H1 (cell line): ENCODE measurements around the gene KDELR1. TPM values are rescaled to one million over a fixed set of nuclear protein-coding genes. Genes with fewer than 3 reads are reported as not detected.

Experiments used
- CTCF ChIA-PET: fragments of 300-600 bp; sonication (Branson Sonifier 250); formaldehyde crosslinking; loops from one replicate; lab custom pipeline; 2021; ENCODE audit not compliant: partially characterized antibody; lab: Charles Lee
- POLR2A ChIA-PET: fragments of 300-600 bp; sonication (Branson Sonifier 250); formaldehyde crosslinking; loops from one replicate; lab custom pipeline; 2021; ENCODE audit warnings: inconsistent platforms; ENCODE audit not compliant: partially characterized antibody; lab: Charles Lee
- DNase-seq, 2 experiments: peaks; one replicate each; pipeline versions ENCODE4 v3.0.0 to v3.0.0-alpha.2; 2010 to 2022; ENCODE audit warnings: low spot score in 2 of 2, low read depth in 1 of 2, mixed read lengths in 1 of 2
- FAIRE-seq: peaks from 2 replicates; lab custom pipeline; 2011; peaks lifted over from hg19 to GRCh38; lab: Jason Lieb, UNC
- H2AFZ ChIP-seq: 2 replicates; pipeline ENCODE4 v1.8.1; 2012; ENCODE audit warnings: low read length, inconsistent platforms
- H2AK5ac ChIP-seq: 2 replicates; pipeline ENCODE4 v1.6.1; 2013; ENCODE audit warnings: low read depth, low read length
- H2BK120ac ChIP-seq: replicated peaks from 2 replicates; pipeline ENCODE3; 2013; ENCODE audit warnings: low read depth, low read length, inconsistent platforms
- H2BK12ac ChIP-seq: 2 replicates; pipeline ENCODE4 v1.6.1; 2013; ENCODE audit warnings: low read depth, low read length
- H2BK15ac ChIP-seq: 2 replicates; pipeline ENCODE4 v1.6.1; 2013; ENCODE audit warnings: low read length
- H2BK20ac ChIP-seq: 2 replicates; pipeline ENCODE4 v1.6.1; 2013; ENCODE audit warnings: low read length
- H2BK5ac ChIP-seq: 2 replicates; pipeline ENCODE4 v1.6.1; 2013; ENCODE audit warnings: low read depth, low read length
- H3K14ac ChIP-seq: 2 replicates; pipeline ENCODE4 v1.6.1; 2013; ENCODE audit warnings: inconsistent platforms; ENCODE audit not compliant: insufficient read length
- H3K18ac ChIP-seq: 2 replicates; pipeline ENCODE4 v1.6.1; 2013; ENCODE audit warnings: low read length; ENCODE audit errors: extremely low read depth
- H3K23ac ChIP-seq: 2 replicates; pipeline ENCODE4 v1.6.1; 2013; ENCODE audit warnings: inconsistent platforms; ENCODE audit not compliant: insufficient read length
- H3K23me2 ChIP-seq: 2 replicates; pipeline ENCODE4 v1.6.1; 2013; ENCODE audit warnings: low read depth, low read length
- H3K27ac ChIP-seq: 2 replicates; pipeline ENCODE4 v1.6.1; 2011; ENCODE audit warnings: low read depth, low read length, inconsistent platforms
- H3K27me3 ChIP-seq, 4 experiments: replicated peaks in 1 of 4; 1 replicate in 1 of 4; 2 replicates in 3 of 4; pipeline versions ENCODE4 v1.6.1 to v1.8.1; 2011 to 2013; ENCODE audit warnings: low read length in 3 of 4, mild to moderate bottlenecking in 3 of 4, inconsistent platforms in 2 of 4, mixed read lengths in 2 of 4, moderate library complexity in 1 of 4; ENCODE audit not compliant: control insufficient read depth in 3 of 4, insufficient read depth in 3 of 4; ENCODE audit errors: extremely low read depth in 1 of 4
- H3K36me3 ChIP-seq, 4 experiments: 2 replicates each; pipeline versions ENCODE4 v1.6.1 to v1.8.1; 2011 to 2013; ENCODE audit warnings: mild to moderate bottlenecking in 4 of 4, low read length in 3 of 4, moderate library complexity in 2 of 4, control low read depth in 1 of 4, inconsistent platforms in 1 of 4; ENCODE audit not compliant: insufficient read depth in 4 of 4, control insufficient read depth in 2 of 4
- H3K4ac ChIP-seq: replicated peaks from 2 replicates; pipeline ENCODE3; 2013; ENCODE audit warnings: low read length, low read depth, mixed read lengths, inconsistent platforms; ENCODE audit not compliant: insufficient read length
- H3K4me1 ChIP-seq, 4 experiments: replicated peaks in 1 of 4; 1 replicate in 1 of 4; 2 replicates in 3 of 4; pipeline versions ENCODE4 v1.6.1 to v1.8.1; 2011 to 2013; ENCODE audit warnings: low read length in 3 of 4, inconsistent platforms in 2 of 4, mixed read lengths in 1 of 4; ENCODE audit not compliant: insufficient read depth in 4 of 4, control insufficient read depth in 3 of 4
- H3K4me2 ChIP-seq, 2 experiments: 2 replicates each; pipeline versions ENCODE4 v1.6.1 to v1.8.1; 2011 to 2013; ENCODE audit warnings: low read depth in 2 of 2, low read length in 2 of 2, control low read depth in 1 of 2, inconsistent platforms in 1 of 2, mild to moderate bottlenecking in 1 of 2; ENCODE audit not compliant: insufficient read depth in 1 of 2
- H3K4me3 ChIP-seq, 4 experiments: fragments of 200-600, 300-600 bp in 1 of 4; sonication (generic), shearing (Covaris generic), sonication (Bioruptor Twin) in 1 of 4; 2 replicates each; pipeline versions ENCODE4 v1.5.1 to v1.8.1; 2011 to 2016; ENCODE audit warnings: low read length in 4 of 4, low read depth in 3 of 4, control low read depth in 2 of 4, inconsistent platforms in 2 of 4, mild to moderate bottlenecking in 2 of 4, mixed read lengths in 1 of 4, moderate library complexity in 1 of 4; ENCODE audit not compliant: insufficient read depth in 2 of 4; ENCODE audit errors: extremely low read depth in 1 of 4
- H3K56ac ChIP-seq: replicated peaks from 2 replicates; pipeline ENCODE3; 2013; ENCODE audit warnings: low read depth, mild to moderate bottlenecking, mixed read lengths, low read length, inconsistent platforms; ENCODE audit not compliant: insufficient read length
- H3K79me1 ChIP-seq: 2 replicates; pipeline ENCODE4 v1.6.1; 2013; ENCODE audit warnings: low read depth, low read length, control low read depth
- H3K79me2 ChIP-seq, 2 experiments: 2 replicates each; pipeline versions ENCODE4 v1.6.1 to v1.8.1; 2012 to 2013; ENCODE audit warnings: low read length in 2 of 2, mild to moderate bottlenecking in 2 of 2, inconsistent platforms in 1 of 2; ENCODE audit not compliant: insufficient read depth in 2 of 2, control insufficient read depth in 1 of 2
- H3K9ac ChIP-seq, 4 experiments: replicated peaks in 1 of 4; 1 replicate in 1 of 4; 2 replicates in 3 of 4; pipeline versions ENCODE4 v1.6.1 to v1.8.1; 2011 to 2013; ENCODE audit warnings: low read depth in 3 of 4, low read length in 3 of 4, control low read depth in 2 of 4, mild to moderate bottlenecking in 2 of 4, moderate library complexity in 2 of 4, inconsistent platforms in 1 of 4; ENCODE audit errors: extremely low read depth in 1 of 4
- H3K9me3 ChIP-seq, 2 experiments: 2 replicates each; pipeline versions ENCODE4 v1.6.1 to v1.8.1; 2012 to 2013; ENCODE audit warnings: mild to moderate bottlenecking in 2 of 2, moderate library complexity in 2 of 2, control low read depth in 1 of 2, inconsistent platforms in 1 of 2, low read depth in 1 of 2, low read length in 1 of 2, mixed read lengths in 1 of 2; ENCODE audit not compliant: insufficient read depth in 2 of 2
- H4K20me1 ChIP-seq, 2 experiments: replicated peaks in 1 of 2; 2 replicates each; pipeline versions ENCODE3 to v1.8.1; 2011 to 2013; ENCODE audit warnings: inconsistent platforms in 2 of 2, low read length in 2 of 2, mild to moderate bottlenecking in 1 of 2; ENCODE audit not compliant: insufficient read depth in 2 of 2, control insufficient read depth in 1 of 2
- H4K5ac ChIP-seq: 2 replicates; pipeline ENCODE4 v1.6.1; 2013; ENCODE audit warnings: low read length, low read depth, mixed read lengths, inconsistent platforms; ENCODE audit not compliant: insufficient read length
- H4K8ac ChIP-seq: 2 replicates; pipeline ENCODE4 v1.8.0; 2013; ENCODE audit warnings: mild to moderate bottlenecking, moderate library complexity, low read length, inconsistent platforms; ENCODE audit not compliant: insufficient read depth; ENCODE audit errors: extremely low read depth
- H4K91ac ChIP-seq: replicated peaks from 2 replicates; pipeline ENCODE3; 2013; ENCODE audit warnings: low read length, mixed read lengths, inconsistent platforms; ENCODE audit not compliant: insufficient read length
- BACH1 ChIP-seq: IDR thresholded peaks from 2 replicates; pipeline ENCODE4 v1.6.1; 2012; ENCODE audit warnings: low read length, improper control_type of control experiment
- BRCA1 ChIP-seq: IDR thresholded peaks from 2 replicates; pipeline ENCODE4 v1.6.1; 2012; ENCODE audit warnings: low read depth, low read length, improper control_type of control experiment
- NRF1 ChIP-seq: IDR thresholded peaks from 2 replicates; pipeline ENCODE4 v1.6.1; 2011; ENCODE audit warnings: mild to moderate bottlenecking, low read depth, low read length, improper control_type of control experiment
- PHF8 ChIP-seq: fragments of 200-600 bp; sonication (generic); conservative IDR thresholded peaks from 2 replicates; pipeline ENCODE4 v1.7.1; 2012; ENCODE audit warnings: low read depth, mild to moderate bottlenecking, inconsistent platforms, low read length, moderate library complexity
- RNF2 ChIP-seq: fragments of 200-900, 300-1000 bp; sonication (generic); IDR thresholded peaks from 2 replicates; pipeline ENCODE4 v1.7.1; 2016; ENCODE audit warnings: borderline replicate concordance, low read depth, mild to moderate bottlenecking, antibody characterized with exemption, low read length; ENCODE audit not compliant: poor library complexity, severe bottlenecking; ENCODE audit errors: missing control alignments
- SAP30 ChIP-seq: fragments of 300-600 bp; sonication (generic); IDR thresholded peaks from 2 replicates; pipeline ENCODE4 v1.7.1; 2012; ENCODE audit warnings: low read length, moderate library complexity, mild to moderate bottlenecking, inconsistent platforms; ENCODE audit not compliant: insufficient read depth, insufficient replicate concordance
- SUZ12 ChIP-seq: fragments of 200-600 bp; sonication (generic); IDR thresholded peaks from 2 replicates; pipeline ENCODE4 v1.6.1; 2012; ENCODE audit warnings: mild to moderate bottlenecking, inconsistent platforms, low read length, moderate library complexity, mixed read lengths
- USF2 ChIP-seq: IDR thresholded peaks from 2 replicates; pipeline ENCODE4 v1.6.1; 2011; ENCODE audit warnings: low read length, improper control_type of control experiment
- ZNF274 ChIP-seq: IDR thresholded peaks from 2 replicates; pipeline ENCODE4 v1.7.0; 2012; ENCODE audit warnings: low read length, borderline replicate concordance; ENCODE audit errors: extremely low read depth
- WGBS, 2 experiments: shearing (Covaris generic) in 1 of 2; methylation state at CpG; one replicate each; pipeline versions ENCODE4 v1.1.6 to v1.1.7; 2013 to 2015; ENCODE audit warnings: low lambda C conversion rate in 2 of 2, mixed read lengths in 2 of 2, inconsistent platforms in 1 of 2, low coverage in 1 of 2, missing lambda C conversion rate in 1 of 2; ENCODE audit not compliant: insufficient replicate concordance in 2 of 2, insufficient coverage in 1 of 2, insufficient read length in 1 of 2; ENCODE audit errors: extremely low coverage in 1 of 2, missing lambda C conversion rate in 1 of 2; 5-methylcytosine and 5-hydroxymethylcytosine counted together
- polyA plus RNA-seq, 7 experiments: library from polyadenylated mRNA; depleted of rRNA in 3 of 7; stranded (reverse) in 5 of 7; unstranded in 2 of 7; fragments of >200 nt in 5 of 7; fragments of 200-250 nt in 2 of 7; gene quantifications; 1 replicate in 5 of 7; 2 replicates in 1 of 7; 4 replicates in 1 of 7; pipeline versions ENCODE4 v1.2.1 to v1.2.3, GENCODE V29; 2011 to 2013; ENCODE audit warnings: missing spikeins in 2 of 7, mixed read lengths in 2 of 7
- total RNA-seq: library from RNA; stranded (reverse); fragmentation: NEBNext Ultra II Directional; extraction: Animal tissue kit (Norgen Biotek cat#: 25700); gene quantifications from 2 replicates; pipeline ENCODE4 v1.2.1, GENCODE V29; 2021

Gene KDELR1
- total and polyA plus RNA-seq, 2 of the 8 experiments (the other 6 are each of a cell fraction or from before 2014, with no cell fraction given): 225 to 231 TPM

- Histone ChIP-seq H3K23me2 (no peaks in the 10 kb centered on the region), H3K23ac (no peak overlapping the region), H3K4me1 (no peaks in the 10 kb centered on the region; a peak in 1 of 7 replicates), H3K14ac (no peak overlapping the region), H3K9ac (no peak overlapping the region), H2BK15ac (no peak overlapping the region), H2AK5ac (no peak overlapping the region), H3K79me1 (no peaks in the 10 kb centered on the region), H3K18ac (no peak overlapping the region), H2BK12ac (no peak overlapping the region), H3K56ac (no peak overlapping the region), H2BK120ac (no peak overlapping the region), H3K27ac (no peak overlapping the region), H3K36me3 (peaks cover 0 to 12% (median 5%) of the 10 kb centered on the region in 4 experiments; a peak in 3 of 8 replicates), H3K27me3 (peaks cover 0 to 2% (median 0%) of the 10 kb centered on the region in 4 experiments; a peak in 1 of 7 replicates), H4K91ac (no peak overlapping the region), H2BK5ac (no peak overlapping the region), H3K4ac (no peak overlapping the region), H3K79me2 (no peaks in the 10 kb centered on the region), H3K4me2 (no peak overlapping the region), H3K9me3 (no peaks in the 10 kb centered on the region), H4K8ac (no peak overlapping the region), H2AFZ (no peak overlapping the region), H2BK20ac (no peak overlapping the region), H3K4me3 (no peak overlapping the region), H4K20me1 (peaks cover 0 to 1% of the 10 kb centered on the region in 2 experiments), H4K5ac (no peak overlapping the region)
- TF ChIP-seq BACH1: no peak
- TF ChIP-seq USF2: no peak
- TF ChIP-seq BRCA1: no peak
- no peak for TF ChIP-seq SAP30
- no peak for TF ChIP-seq NRF1
- no peak for TF ChIP-seq RNF2
- TF ChIP-seq ZNF274: no peak
- TF ChIP-seq PHF8: no peak
- TF ChIP-seq SUZ12: no peak
- no peak for DNase-seq
- ChIA-PET CTCF (no interaction called here), POLR2A (interaction anchor here (0.8 kb wide), 1 partner anchor 13 kb away, joined by 4 read pairs; the partner anchor contains the start of gene KDELR1)
- 93% methylated on average over 10 of the region's 10 CpGs; no CpG with 5 or more reads in 1 of the 2 experiments for WGBS, 2 experiments
- FAIRE-seq: no peak
Measured at GRCh38 chr19:48378194-48378570, 13.2 kb downstream of the KDELR1 start.
